IPS DF 19.7 (cell line): ENCODE measurements around the gene NDUFAF4.

Experiments
- DNase-seq: peaks from one replicate; pipeline ENCODE4 v3.0.0-alpha.2; 2013; ENCODE audit warnings: low read depth, low spot score

NDUFAF4 gene

GRCh38 chr6:96897396-96898240 is at the start of gene NDUFAF4:
Gene NDUFAF4 (minus strand): TSS chr6:96897891. CDS start chr6:96897801, 90 bp downstream.
- peak; percentile 59 for DNase-seq

GRCh38 chr6:96947055-96947454 is 49.4 kb upstream of the NDUFAF4 start:
- no peak for DNase-seq

GRCh38 chr6:96943555-96944215 is 46.0 kb upstream of the NDUFAF4 start:
- DNase-seq: no peak

GRCh38 chr6:96942676-96943075 is 45.0 kb upstream of the NDUFAF4 start:
- no peak for DNase-seq

GRCh38 chr6:96940322-96940721 is 42.6 kb upstream of the NDUFAF4 start:
- DNase-seq: no peak

- DNase-seq: no peak
These were observed 41.5 kb upstream of the NDUFAF4 start for GRCh38 chr6:96939007-96939805.

- no peak for DNase-seq
These were observed 36.4 kb upstream of the NDUFAF4 start for GRCh38 chr6:96934087-96934486.

GRCh38 chr6:96931198-96931597 is 33.5 kb upstream of the NDUFAF4 start:
- no peak for DNase-seq

- DNase-seq: no peak
These were observed 32.0 kb upstream of the NDUFAF4 start for GRCh38 chr6:96929741-96930140.

- DNase-seq: no peak
These were observed 30.0 kb upstream of the NDUFAF4 start for GRCh38 chr6:96927660-96928059.

GRCh38 chr6:96926425-96926824 is 28.7 kb upstream of the NDUFAF4 start:
- DNase-seq: no peak

- DNase-seq: no peak
These were observed 27.6 kb upstream of the NDUFAF4 start for GRCh38 chr6:96925290-96925687.

GRCh38 chr6:96923871-96924493 is 26.3 kb upstream of the NDUFAF4 start:
- DNase-seq: peak; percentile 20

GRCh38 chr6:96923400-96923799 is 25.7 kb upstream of the NDUFAF4 start:
- no peak for DNase-seq

- DNase-seq: no peak
These were observed 19.4 kb upstream of the NDUFAF4 start for GRCh38 chr6:96917098-96917497.

- no peak for DNase-seq
These were observed 15.9 kb upstream of the NDUFAF4 start for GRCh38 chr6:96913621-96914020.

- DNase-seq: no peak
These were observed 14.1 kb upstream of the NDUFAF4 start for GRCh38 chr6:96911751-96912150.

GRCh38 chr6:96911171-96911570 is 13.5 kb upstream of the NDUFAF4 start:
- no peak for DNase-seq

- no peak for DNase-seq
These were observed 12.1 kb upstream of the NDUFAF4 start for GRCh38 chr6:96909811-96910210.

- DNase-seq: no peak
These were observed 9.8 kb upstream of the NDUFAF4 start for GRCh38 chr6:96907498-96907897.

GRCh38 chr6:96900873-96901272 is 3.2 kb upstream of the NDUFAF4 start:
- DNase-seq: no peak
